GM12878 (cell line): ENCODE results near the gene OGFR. TPM values are rescaled to one million over a fixed set of nuclear protein-coding genes. Genes with fewer than 3 reads are reported as not detected.

Experiments used
- ATAC-seq: fragments of 200-7000 bp; cut with Tn5 transposase; 3 replicates; pipeline ENCODE4 v1.9.1; 2020; ENCODE audit warnings: mild to moderate bottlenecking, moderate library complexity
- BruUV-seq: library from RNA; stranded (reverse); fragments of 400-500 nt; replicated peaks from 2 replicates; lab custom pipeline; 2021; lab: Mats Ljungman, UMichigan
- CTCF ChIA-PET: fragments of 300-600 bp; sonication (Branson Sonifier 250); formaldehyde crosslinking; extraction: SDS; loops from one replicate; lab custom pipeline; 2021; ENCODE audit warnings: inconsistent platforms; lab: Yijun Ruan, JAX
- POLR2A ChIA-PET: fragments of 350-600 bp; formaldehyde crosslinking; extraction: SDS; loops from one replicate; lab custom pipeline; 2021; ENCODE audit warnings: inconsistent platforms; lab: Charles Lee
- RAD21 ChIA-PET: fragments of 300-600 bp; sonication (Branson Sonifier 250); formaldehyde crosslinking; loops from one replicate; lab custom pipeline; 2023; ENCODE audit warnings: antibody characterized with exemption; ENCODE audit not compliant: unreplicated experiment; lab: Charles Lee
- SMC1A ChIA-PET: fragments of 300-600 bp; sonication (Branson Sonifier 250); formaldehyde crosslinking; loops from one replicate; lab custom pipeline; 2023; ENCODE audit not compliant: unreplicated experiment, uncharacterized antibody; lab: Charles Lee
- DNase-seq: peaks from one replicate; pipeline ENCODE4 v3.0.0-alpha.2; 2011; ENCODE audit warnings: low read depth, low spot score
- FAIRE-seq: peaks from 3 replicates; lab custom pipeline; 2011; peaks lifted over from hg19 to GRCh38; lab: Jason Lieb, UNC
- H2AFZ ChIP-seq: 2 replicates; pipeline ENCODE4 v1.6.0; 2011; ENCODE audit warnings: low read depth, low read length, control low read depth; ENCODE audit not compliant: control insufficient read depth
- H3K27ac ChIP-seq: 2 replicates; pipeline ENCODE4 v1.5.1; 2011; ENCODE audit warnings: control low read depth; ENCODE audit not compliant: control insufficient read depth, insufficient read depth
- H3K27me3 ChIP-seq, 2 experiments: replicated peaks in 1 of 2; 2 replicates each; pipeline versions ENCODE4 v1.6.0 to v1.6.1; 2011; ENCODE audit warnings: low read length in 1 of 2; ENCODE audit not compliant: control insufficient read depth in 2 of 2, insufficient read depth in 2 of 2
- H3K36me3 ChIP-seq, 2 experiments: 2 replicates each; pipeline ENCODE4 v1.5.1; 2011; ENCODE audit warnings: low read length in 1 of 2; ENCODE audit not compliant: control insufficient read depth in 2 of 2, insufficient read depth in 2 of 2
- H3K4me1 ChIP-seq: 2 replicates; pipeline ENCODE4 v1.6.1; 2011; ENCODE audit warnings: mild to moderate bottlenecking, low read length, moderate library complexity, mixed read lengths; ENCODE audit not compliant: control insufficient read depth, insufficient read depth
- H3K4me2 ChIP-seq: 2 replicates; pipeline ENCODE4 v1.6.0; 2011; ENCODE audit warnings: control low read depth; ENCODE audit not compliant: control insufficient read depth, insufficient read depth
- H3K4me3 ChIP-seq: fragments of 200-600 bp; sonication (generic); 2 replicates; pipeline ENCODE4 v1.5.1; 2016
- H3K79me2 ChIP-seq: 2 replicates; pipeline ENCODE4 v1.6.0; 2011; ENCODE audit warnings: low read length; ENCODE audit not compliant: control insufficient read depth, insufficient read depth
- H3K9ac ChIP-seq: 2 replicates; pipeline ENCODE4 v1.8.0; 2011; ENCODE audit warnings: low read length, control low read depth, mixed read lengths; ENCODE audit not compliant: control insufficient read depth, insufficient read depth
- H3K9me3 ChIP-seq: replicated peaks from 3 replicates; pipeline ENCODE4 v1.5.1; 2011; ENCODE audit warnings: mild to moderate bottlenecking, low read length; ENCODE audit not compliant: control insufficient read depth, insufficient read depth
- H4K20me1 ChIP-seq: 2 replicates; pipeline ENCODE4 v1.6.0; 2011; ENCODE audit not compliant: control insufficient read depth, insufficient read depth
- CBX5 ChIP-seq: sonication (generic); IDR thresholded peaks from 2 replicates; pipeline ENCODE4 v1.6.1; 2016; ENCODE audit warnings: low read depth, moderate library complexity, mild to moderate bottlenecking, inconsistent platforms
- EED ChIP-seq: sonication (generic); IDR thresholded peaks from 2 replicates; pipeline ENCODE4 v1.6.1; 2016; ENCODE audit warnings: antibody characterized with exemption, low read depth
- GATAD2B ChIP-seq: fragments of 450-650 bp; conservative IDR thresholded peaks from 2 replicates; pipeline ENCODE4 v1.6.1; 2017; ENCODE audit warnings: low read depth, mild to moderate bottlenecking, moderate library complexity
- JUNB ChIP-seq: IDR thresholded peaks from 2 replicates; pipeline ENCODE4 v1.6.1; 2016; ENCODE audit warnings: antibody characterized with exemption, mild to moderate bottlenecking
- NR2C2 ChIP-seq: IDR thresholded peaks from 2 replicates; pipeline ENCODE4 v1.6.1; 2011; ENCODE audit warnings: borderline replicate concordance, low read depth; ENCODE audit not compliant: control insufficient read depth, insufficient read length
- NRF1 ChIP-seq: conservative IDR thresholded peaks from 2 replicates; pipeline ENCODE4 v1.6.1; 2011; ENCODE audit warnings: mild to moderate bottlenecking, low read depth, low read length, improper control_type of control experiment
- SMARCA5 ChIP-seq: fragments of 450-650 bp; IDR thresholded peaks from 2 replicates; pipeline ENCODE4 v1.6.1; 2017; ENCODE audit warnings: mild to moderate bottlenecking
- WGBS: methylation state at CpG from one replicate; pipeline ENCODE4 v1.1.6; 2016; ENCODE audit warnings: low lambda C conversion rate; ENCODE audit not compliant: insufficient replicate concordance, insufficient coverage; ENCODE audit errors: missing lambda C conversion rate; 5-methylcytosine and 5-hydroxymethylcytosine counted together
- in situ Hi-C: fragments of 300-500 bp; cut with MboI; formaldehyde crosslinking; loops from 9 replicates; pipeline ENCODE4 v1.14.3; 2018; ENCODE audit warnings: mixed read lengths
- intact Hi-C: fragments of 100-400 bp; cut with micrococcal nuclease; formaldehyde crosslinking; loops from one replicate; pipeline ENCODE4 v1.14.2; 2022; ENCODE audit not compliant: unreplicated experiment
- polyA plus RNA-seq, 11 experiments: library from polyadenylated mRNA; depleted of rRNA in 4 of 11; unstranded in 6 of 11; stranded (reverse) in 5 of 11; fragments of >200 nt; fragmentation: Nextera tagmentation in 4 of 11; fragmentation: Illumina TruSeq in 1 of 11; extraction: Ambion mirVana in 4 of 11; extraction: Trizol in 1 of 11; gene quantifications; 1 replicate in 1 of 11; 2 replicates in 10 of 11; pipeline versions ENCODE4 v1.2.1 to v1.2.3, GENCODE V29; 2011 to 2016; ENCODE audit warnings: inconsistent platforms in 2 of 11, missing spikeins in 2 of 11, low read depth in 1 of 11
- total RNA-seq, 4 experiments: library from RNA; depleted of rRNA in 3 of 4; stranded (reverse); fragments of >200 nt in 3 of 4; fragmentation: Illumina TruSeq in 1 of 4; extraction: Trizol in 1 of 4; gene quantifications; 2 replicates each; pipeline versions ENCODE4 v1.2.1 to v1.2.3, GENCODE V29; 2013 to 2021
- TF ChIP-seq, protein P1 (sequence below): IDR thresholded peaks from 2 replicates; pipeline ENCODE4 v1.6.1; 2011; ENCODE audit warnings: borderline replicate concordance, low read depth, mild to moderate bottlenecking, moderate library complexity, mixed read lengths, low read length; ENCODE audit not compliant: insufficient read depth; ENCODE audit errors: extremely low read length
- TF ChIP-seq, protein P2 (sequence below): fragments of 450-650 bp; IDR thresholded peaks from 2 replicates; pipeline ENCODE4 v1.6.1; 2017; ENCODE audit warnings: mild to moderate bottlenecking, low read depth, inconsistent platforms; ENCODE audit not compliant: poor library complexity, severe bottlenecking
- TF ChIP-seq, protein P3 (sequence below): fragments of 450-650 bp; IDR thresholded peaks from 2 replicates; pipeline ENCODE4 v1.6.1; 2016; ENCODE audit warnings: mild to moderate bottlenecking, moderate library complexity, borderline replicate concordance
- TF ChIP-seq, protein P4 (sequence below): fragments of 450-650 bp; formaldehyde crosslinking; IDR thresholded peaks from 2 replicates; pipeline ENCODE4 v1.5.0; 2022; ENCODE audit warnings: mild to moderate bottlenecking, missing genetic modification characterization
- TF ChIP-seq, protein P5 (sequence below): fragments of 450-650 bp; IDR thresholded peaks from 2 replicates; pipeline ENCODE4 v1.6.1; 2017; ENCODE audit warnings: borderline replicate concordance

Gene OGFR
- total and polyA plus RNA-seq, 10 of the 15 experiments (the other 5 are each of a cell fraction or from before 2014, with no cell fraction given): 0.72 to 62.1 (median 27.3) TPM

DNA sequence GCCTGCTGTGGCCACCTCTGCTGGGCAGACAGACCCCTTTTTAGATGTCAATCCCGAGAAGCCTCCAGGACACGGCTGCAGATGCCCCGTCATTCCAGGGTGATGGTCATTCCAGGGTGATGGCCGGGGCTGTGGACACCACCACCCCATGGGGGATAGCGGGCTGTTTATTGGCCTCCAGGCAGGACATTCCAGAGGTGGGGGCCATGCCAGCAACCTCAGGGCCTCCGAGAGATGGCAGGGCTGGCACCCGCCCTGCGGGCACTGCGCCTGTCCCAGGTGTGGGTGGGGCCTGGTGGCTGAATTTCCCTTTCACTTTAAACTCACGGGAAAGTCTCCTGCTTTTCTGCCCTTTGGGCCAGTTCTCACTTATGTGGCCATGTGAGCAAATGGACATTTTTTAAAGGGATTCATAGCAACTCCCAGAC lies 26.7 kb downstream of the OGFR start:
- RAD21 ChIA-PET: no interaction called here
- TF ChIP-seq, protein P1, sequence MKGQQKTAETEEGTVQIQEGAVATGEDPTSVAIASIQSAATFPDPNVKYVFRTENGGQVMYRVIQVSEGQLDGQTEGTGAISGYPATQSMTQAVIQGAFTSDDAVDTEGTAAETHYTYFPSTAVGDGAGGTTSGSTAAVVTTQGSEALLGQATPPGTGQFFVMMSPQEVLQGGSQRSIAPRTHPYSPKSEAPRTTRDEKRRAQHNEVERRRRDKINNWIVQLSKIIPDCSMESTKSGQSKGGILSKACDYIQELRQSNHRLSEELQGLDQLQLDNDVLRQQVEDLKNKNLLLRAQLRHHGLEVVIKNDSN: no peak
- TF ChIP-seq EED (no peak), NRF1 (no peak), CBX5 (no peak), GATAD2B (no peak), JUNB (no peak), NR2C2 (no peak), SMARCA5 (no peak)
- TF ChIP-seq, protein P2, sequence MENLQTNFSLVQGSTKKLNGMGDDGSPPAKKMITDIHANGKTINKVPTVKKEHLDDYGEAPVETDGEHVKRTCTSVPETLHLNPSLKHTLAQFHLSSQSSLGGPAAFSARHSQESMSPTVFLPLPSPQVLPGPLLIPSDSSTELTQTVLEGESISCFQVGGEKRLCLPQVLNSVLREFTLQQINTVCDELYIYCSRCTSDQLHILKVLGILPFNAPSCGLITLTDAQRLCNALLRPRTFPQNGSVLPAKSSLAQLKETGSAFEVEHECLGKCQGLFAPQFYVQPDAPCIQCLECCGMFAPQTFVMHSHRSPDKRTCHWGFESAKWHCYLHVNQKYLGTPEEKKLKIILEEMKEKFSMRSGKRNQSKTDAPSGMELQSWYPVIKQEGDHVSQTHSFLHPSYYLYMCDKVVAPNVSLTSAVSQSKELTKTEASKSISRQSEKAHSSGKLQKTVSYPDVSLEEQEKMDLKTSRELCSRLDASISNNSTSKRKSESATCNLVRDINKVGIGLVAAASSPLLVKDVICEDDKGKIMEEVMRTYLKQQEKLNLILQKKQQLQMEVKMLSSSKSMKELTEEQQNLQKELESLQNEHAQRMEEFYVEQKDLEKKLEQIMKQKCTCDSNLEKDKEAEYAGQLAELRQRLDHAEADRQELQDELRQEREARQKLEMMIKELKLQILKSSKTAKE: no peak
- TF ChIP-seq, protein P3, sequence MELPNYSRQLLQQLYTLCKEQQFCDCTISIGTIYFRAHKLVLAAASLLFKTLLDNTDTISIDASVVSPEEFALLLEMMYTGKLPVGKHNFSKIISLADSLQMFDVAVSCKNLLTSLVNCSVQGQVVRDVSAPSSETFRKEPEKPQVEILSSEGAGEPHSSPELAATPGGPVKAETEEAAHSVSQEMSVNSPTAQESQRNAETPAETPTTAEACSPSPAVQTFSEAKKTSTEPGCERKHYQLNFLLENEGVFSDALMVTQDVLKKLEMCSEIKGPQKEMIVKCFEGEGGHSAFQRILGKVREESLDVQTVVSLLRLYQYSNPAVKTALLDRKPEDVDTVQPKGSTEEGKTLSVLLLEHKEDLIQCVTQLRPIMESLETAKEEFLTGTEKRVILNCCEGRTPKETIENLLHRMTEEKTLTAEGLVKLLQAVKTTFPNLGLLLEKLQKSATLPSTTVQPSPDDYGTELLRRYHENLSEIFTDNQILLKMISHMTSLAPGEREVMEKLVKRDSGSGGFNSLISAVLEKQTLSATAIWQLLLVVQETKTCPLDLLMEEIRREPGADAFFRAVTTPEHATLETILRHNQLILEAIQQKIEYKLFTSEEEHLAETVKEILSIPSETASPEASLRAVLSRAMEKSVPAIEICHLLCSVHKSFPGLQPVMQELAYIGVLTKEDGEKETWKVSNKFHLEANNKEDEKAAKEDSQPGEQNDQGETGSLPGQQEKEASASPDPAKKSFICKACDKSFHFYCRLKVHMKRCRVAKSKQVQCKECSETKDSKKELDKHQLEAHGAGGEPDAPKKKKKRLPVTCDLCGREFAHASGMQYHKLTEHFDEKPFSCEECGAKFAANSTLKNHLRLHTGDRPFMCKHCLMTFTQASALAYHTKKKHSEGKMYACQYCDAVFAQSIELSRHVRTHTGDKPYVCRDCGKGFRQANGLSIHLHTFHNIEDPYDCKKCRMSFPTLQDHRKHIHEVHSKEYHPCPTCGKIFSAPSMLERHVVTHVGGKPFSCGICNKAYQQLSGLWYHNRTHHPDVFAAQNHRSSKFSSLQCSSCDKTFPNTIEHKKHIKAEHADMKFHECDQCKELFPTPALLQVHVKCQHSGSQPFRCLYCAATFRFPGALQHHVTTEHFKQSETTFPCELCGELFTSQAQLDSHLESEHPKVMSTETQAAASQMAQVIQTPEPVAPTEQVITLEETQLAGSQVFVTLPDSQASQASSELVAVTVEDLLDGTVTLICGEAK: no peak
- TF ChIP-seq, protein P4, sequence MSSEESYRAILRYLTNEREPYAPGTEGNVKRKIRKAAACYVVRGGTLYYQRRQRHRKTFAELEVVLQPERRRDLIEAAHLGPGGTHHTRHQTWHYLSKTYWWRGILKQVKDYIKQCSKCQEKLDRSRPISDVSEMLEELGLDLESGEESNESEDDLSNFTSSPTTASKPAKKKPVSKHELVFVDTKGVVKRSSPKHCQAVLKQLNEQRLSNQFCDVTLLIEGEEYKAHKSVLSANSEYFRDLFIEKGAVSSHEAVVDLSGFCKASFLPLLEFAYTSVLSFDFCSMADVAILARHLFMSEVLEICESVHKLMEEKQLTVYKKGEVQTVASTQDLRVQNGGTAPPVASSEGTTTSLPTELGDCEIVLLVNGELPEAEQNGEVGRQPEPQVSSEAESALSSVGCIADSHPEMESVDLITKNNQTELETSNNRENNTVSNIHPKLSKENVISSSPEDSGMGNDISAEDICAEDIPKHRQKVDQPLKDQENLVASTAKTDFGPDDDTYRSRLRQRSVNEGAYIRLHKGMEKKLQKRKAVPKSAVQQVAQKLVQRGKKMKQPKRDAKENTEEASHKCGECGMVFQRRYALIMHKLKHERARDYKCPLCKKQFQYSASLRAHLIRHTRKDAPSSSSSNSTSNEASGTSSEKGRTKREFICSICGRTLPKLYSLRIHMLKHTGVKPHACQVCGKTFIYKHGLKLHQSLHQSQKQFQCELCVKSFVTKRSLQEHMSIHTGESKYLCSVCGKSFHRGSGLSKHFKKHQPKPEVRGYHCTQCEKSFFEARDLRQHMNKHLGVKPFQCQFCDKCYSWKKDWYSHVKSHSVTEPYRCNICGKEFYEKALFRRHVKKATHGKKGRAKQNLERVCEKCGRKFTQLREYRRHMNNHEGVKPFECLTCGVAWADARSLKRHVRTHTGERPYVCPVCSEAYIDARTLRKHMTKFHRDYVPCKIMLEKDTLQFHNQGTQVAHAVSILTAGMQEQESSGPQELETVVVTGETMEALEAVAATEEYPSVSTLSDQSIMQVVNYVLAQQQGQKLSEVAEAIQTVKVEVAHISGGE (CRISPR knock-in tag): no peak
- TF ChIP-seq, protein P5, sequence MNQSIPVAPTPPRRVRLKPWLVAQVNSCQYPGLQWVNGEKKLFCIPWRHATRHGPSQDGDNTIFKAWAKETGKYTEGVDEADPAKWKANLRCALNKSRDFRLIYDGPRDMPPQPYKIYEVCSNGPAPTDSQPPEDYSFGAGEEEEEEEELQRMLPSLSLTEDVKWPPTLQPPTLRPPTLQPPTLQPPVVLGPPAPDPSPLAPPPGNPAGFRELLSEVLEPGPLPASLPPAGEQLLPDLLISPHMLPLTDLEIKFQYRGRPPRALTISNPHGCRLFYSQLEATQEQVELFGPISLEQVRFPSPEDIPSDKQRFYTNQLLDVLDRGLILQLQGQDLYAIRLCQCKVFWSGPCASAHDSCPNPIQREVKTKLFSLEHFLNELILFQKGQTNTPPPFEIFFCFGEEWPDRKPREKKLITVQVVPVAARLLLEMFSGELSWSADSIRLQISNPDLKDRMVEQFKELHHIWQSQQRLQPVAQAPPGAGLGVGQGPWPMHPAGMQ: no peak

More for the DNA sequence above, 26.7 kb downstream of the OGFR start:
- POLR2A ChIA-PET: no interaction called here
- H3K4me3 ChIP-seq: no peak overlapping the region
- intact Hi-C loops: no loop called here
- no peaks in the 10 kb centered on the region for H3K9me3 ChIP-seq
- DNase-seq (no peak), FAIRE-seq (no peak), ATAC-seq (no peak)
- 85% methylated on average over 10 of the region's 10 CpGs for WGBS
- H3K9ac ChIP-seq: no peak overlapping the region
- no peaks in the 10 kb centered on the region for H4K20me1 ChIP-seq
- no peak overlapping the region for H2AFZ ChIP-seq
- in situ Hi-C loops: no loop called here
- H3K27me3 ChIP-seq: peaks cover 0 to 3% of the 10 kb centered on the region in 2 experiments; a peak in 2 of 4 replicates
- SMC1A ChIA-PET: no interaction called here
- no peak overlapping the region for H3K4me2 ChIP-seq
- BruUV-seq: no TSS peak
- no peaks in the 10 kb centered on the region for H3K36me3 ChIP-seq
- H3K79me2 ChIP-seq: no peaks in the 10 kb centered on the region
- H3K4me1 ChIP-seq: peaks cover 14% of the 10 kb centered on the region
- no peak overlapping the region for H3K27ac ChIP-seq
- CTCF ChIA-PET: interaction anchor here (2.1 kb wide), 1 partner anchor 9 kb away, joined by 9 read pairs; no protein-coding TSS in a partner anchor
